Cardiac fibroblast (primary cell): ENCODE results near the gene CARTPT.

ENCODE experiments used
- DNase-seq, 2 donors: peaks; one replicate each; pipeline versions ENCODE4 v3.0.0 to v3.0.0-alpha.2; 2010; ENCODE audit warnings: low read depth in 2 of 2
- H3K4me3 ChIP-seq, 2 donors: replicated peaks in 1 of 2; 1 replicate in 1 of 2; 2 replicates in 1 of 2; pipeline ENCODE4 v1.5.1; 2011; ENCODE audit warnings: low read depth in 2 of 2, low read length in 2 of 2, mild to moderate bottlenecking in 2 of 2, moderate library complexity in 1 of 2
- TF ChIP-seq, protein P1 (sequence below): IDR thresholded peaks from one replicate; pipeline ENCODE4 v1.5.1; 2011; ENCODE audit warnings: low read depth, mild to moderate bottlenecking, low read length, inconsistent platforms

Gene CARTPT

DNA sequence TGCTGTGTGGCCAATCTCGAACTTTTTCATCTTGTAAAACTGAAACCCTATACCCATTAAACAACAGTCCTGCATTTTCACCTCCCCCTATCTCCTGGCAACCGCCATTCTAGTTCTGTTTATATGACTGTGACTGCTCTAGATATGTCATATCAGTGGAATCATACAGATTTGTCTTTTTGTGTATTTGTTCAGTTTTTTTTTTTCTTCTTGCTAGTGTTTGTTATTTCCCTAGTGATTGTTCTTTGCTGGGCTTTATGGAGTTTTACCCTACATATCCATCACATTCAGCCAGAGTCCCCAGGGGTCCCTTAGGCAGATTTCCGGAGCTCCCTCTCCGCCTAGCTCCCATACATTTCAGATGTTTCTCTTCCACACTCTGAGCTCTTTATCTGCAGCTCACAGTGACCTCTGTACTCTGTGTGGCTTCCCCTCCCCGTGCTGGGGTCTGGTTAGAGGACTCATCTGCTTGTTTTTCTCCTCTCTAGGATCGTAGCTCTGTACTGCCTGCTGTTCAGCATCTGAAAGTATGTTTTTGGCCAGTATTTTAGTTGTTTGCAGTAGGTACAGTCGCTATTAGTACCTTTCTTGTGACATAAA is 25.1 kb upstream of the CARTPT start:
- no peak overlapping the region for H3K4me3 ChIP-seq
- TF ChIP-seq, protein P1, sequence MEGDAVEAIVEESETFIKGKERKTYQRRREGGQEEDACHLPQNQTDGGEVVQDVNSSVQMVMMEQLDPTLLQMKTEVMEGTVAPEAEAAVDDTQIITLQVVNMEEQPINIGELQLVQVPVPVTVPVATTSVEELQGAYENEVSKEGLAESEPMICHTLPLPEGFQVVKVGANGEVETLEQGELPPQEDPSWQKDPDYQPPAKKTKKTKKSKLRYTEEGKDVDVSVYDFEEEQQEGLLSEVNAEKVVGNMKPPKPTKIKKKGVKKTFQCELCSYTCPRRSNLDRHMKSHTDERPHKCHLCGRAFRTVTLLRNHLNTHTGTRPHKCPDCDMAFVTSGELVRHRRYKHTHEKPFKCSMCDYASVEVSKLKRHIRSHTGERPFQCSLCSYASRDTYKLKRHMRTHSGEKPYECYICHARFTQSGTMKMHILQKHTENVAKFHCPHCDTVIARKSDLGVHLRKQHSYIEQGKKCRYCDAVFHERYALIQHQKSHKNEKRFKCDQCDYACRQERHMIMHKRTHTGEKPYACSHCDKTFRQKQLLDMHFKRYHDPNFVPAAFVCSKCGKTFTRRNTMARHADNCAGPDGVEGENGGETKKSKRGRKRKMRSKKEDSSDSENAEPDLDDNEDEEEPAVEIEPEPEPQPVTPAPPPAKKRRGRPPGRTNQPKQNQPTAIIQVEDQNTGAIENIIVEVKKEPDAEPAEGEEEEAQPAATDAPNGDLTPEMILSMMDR = no peak
- no peak for DNase-seq

DNA sequence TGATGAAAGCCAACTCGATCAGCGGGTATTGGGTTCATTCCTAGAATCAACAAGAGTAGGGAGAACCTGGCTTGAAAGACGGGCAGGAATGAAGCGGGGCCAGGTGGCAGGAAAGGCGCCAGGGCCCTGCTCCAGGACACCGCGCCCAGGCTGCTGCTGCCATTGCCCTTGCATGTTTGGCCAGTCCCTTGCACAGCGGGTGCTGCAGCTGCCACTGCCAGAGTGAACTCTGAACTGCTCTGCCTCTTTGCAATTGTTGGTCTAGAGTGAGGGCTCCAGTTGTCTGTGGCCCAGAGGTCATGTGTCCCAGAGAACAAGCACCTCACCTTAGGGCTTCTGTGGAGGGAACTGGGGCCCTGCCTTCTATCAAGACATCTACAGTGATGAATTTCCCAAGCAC is 24.0 kb upstream of the CARTPT start:
- no peak for DNase-seq
- TF ChIP-seq, protein P1 = no peak
- no peak overlapping the region for H3K4me3 ChIP-seq

DNA sequence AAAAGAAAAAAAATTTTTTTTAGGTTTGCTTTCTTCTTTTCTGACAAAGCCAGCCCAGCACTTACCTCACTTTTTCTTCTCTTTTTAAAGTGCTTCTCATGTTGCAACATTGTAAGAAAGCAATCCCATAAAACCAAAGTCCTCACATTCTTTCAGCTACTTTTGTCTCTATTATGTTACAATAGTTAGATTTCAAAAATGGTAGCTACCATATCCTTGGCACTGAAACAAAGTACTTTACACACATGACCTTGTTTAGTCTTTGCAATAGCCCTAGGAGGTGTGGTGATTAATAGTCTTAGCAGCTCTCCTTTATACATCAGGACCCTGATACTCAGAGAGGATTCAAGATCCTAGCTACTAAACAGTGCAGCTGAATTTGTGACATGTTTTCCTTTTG is 23.5 kb upstream of the CARTPT start:
- TF ChIP-seq, protein P1 = no peak
- H3K4me3 ChIP-seq = no peak overlapping the region
- no peak for DNase-seq

DNA sequence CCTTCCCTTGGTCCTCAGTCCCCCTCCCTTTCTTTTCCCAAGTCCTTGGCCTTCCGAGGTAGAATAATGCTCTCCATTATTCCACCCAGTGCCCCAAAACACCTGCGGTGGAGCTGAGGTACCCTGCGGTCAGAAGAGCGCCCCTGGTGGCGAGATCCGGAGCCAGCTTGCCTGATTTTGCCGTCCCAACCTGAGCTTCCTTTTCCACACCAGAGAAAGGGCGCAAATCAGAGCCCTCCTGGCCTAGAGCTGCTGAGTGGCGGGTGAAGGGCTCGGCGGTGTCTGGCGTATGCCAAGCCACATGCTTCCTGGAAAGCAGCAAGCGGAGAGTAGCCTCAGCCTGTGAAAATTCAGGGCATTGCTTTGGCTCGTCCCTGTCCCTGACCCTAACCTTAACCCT is 21.1 kb upstream of the CARTPT start:
- no peak overlapping the region for H3K4me3 ChIP-seq
- TF ChIP-seq, protein P1 = peak; percentile 58
- DNase-seq = no peak

DNA sequence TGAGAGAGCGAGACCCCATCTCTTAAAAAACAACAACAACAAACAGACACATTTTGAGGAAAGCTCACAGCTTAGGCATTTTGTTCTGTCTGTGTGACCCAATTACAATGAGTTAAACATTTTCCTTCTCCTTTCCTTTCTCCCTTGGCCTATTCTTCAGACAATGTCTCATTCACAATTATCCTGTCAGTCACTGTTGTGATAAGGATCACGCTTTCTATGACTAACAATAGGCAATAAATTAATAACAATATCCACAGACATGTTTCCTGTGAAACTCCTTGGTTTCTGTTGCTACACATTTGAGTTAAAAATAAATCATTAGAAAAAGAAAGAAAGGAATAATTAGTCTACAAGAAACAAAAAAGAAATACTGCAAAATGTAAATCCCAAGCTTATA is 19.8 kb upstream of the CARTPT start:
- no peak for DNase-seq
- TF ChIP-seq, protein P1 = no peak
- H3K4me3 ChIP-seq = no peak overlapping the region

DNA sequence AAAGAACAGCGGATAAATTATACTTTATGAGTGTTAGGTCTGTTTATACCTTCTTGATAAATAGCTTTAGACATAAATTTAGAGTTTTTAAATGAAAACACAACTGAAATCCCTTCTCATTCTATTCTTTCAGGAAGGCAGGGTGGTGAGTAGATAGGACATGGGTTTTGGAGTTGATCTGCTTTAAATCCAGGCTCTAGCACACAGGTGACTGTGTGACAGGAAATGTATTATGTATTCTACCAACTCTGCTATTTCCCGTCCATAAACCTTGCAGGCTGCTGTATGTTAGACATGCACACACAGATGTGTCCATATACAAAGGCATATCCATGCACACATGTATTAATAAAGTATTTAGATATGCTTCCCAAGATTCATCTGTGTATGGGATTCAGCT is 19.3 kb upstream of the CARTPT start:
- no peak overlapping the region for H3K4me3 ChIP-seq
- TF ChIP-seq, protein P1 = no peak
- no peak for DNase-seq

DNA sequence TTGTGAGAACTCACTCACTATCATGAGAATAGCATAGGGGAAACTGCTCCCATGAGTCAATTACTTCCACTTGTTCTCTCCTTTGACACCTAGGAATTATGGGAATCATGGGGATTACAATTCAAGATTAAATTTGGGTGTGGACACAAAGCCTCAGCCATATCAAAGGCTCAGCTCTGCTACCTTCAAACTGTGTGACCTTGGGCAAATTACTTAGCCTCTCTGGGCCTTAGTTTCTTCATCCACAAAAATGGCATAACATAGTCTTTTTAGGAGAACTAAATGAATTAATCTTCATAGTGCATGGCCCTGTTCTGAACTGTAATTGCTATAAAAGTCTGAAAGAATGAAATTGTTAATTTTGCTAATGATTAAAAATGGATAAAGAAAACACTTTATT is 18.3 kb upstream of the CARTPT start:
- no peak overlapping the region for H3K4me3 ChIP-seq
- TF ChIP-seq, protein P1 = no peak
- no peak for DNase-seq
